ENCODE results near the gene KLHL7. TPM values are rescaled to one million over a fixed set of nuclear protein-coding genes. Genes with fewer than 3 reads are reported as not detected.
"Not testable (repeated sequence)": the region's sequence is repeated elsewhere in the genome, so short reads cannot be mapped to it uniquely, and the experiment has no call there.

KLHL7 gene
- total and polyA plus RNA-seq, 9 of the 15 experiments (the other 6 are each of a cell fraction or from before 2014, with no cell fraction given) = 4.2 to 63.1 (median 32.3) TPM

DNA sequence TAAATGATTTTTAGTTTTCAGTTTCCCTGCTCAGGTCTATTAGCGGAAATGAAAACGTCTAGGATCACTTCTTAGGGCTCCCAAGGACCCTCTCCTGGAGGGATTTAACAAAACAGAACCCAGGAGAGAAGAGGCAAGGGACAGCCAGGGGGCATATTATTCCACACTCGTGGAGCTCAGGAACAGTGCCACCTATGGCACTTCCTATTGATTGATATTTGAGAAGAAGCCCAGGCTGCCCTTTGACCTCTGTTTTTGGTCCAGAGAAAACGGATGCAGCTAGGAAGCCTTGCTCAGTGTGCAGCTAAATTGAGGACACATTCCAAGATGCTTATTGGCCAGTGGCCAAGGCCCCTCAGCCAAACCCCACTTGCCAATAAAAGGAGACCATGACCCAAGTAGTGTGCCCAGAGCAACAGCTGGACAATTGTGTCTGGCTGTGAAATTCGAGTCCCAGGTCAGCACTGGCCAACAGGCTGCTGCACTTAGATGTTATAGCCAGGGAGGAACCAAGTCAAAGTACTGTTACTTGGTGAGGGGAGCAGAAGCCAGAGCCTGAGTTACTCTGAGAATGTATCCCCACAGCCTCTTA lies 117.0 kb downstream of the KLHL7 start (continued):
- TF ChIP-seq SMARCC2 (IDR thresholded peaks at IDR 0.05; ENCODE audit: low read depth) (no peak), GATAD2B (IDR thresholded peaks at IDR 0.05; ENCODE audit: borderline replicate concordance) (no peak), ZBTB43 (CRISPR knock-in tag; IDR thresholded peaks at IDR 0.05) (no peak), ZNF175 (CRISPR knock-in tag; IDR thresholded peaks at IDR 0.05; ENCODE audit: low read depth) (no peak), CBX5 (IDR thresholded peaks at IDR 0.05; ENCODE audit: borderline replicate concordance, low read depth) (no peak)
- TF ChIP-seq, protein P1, sequence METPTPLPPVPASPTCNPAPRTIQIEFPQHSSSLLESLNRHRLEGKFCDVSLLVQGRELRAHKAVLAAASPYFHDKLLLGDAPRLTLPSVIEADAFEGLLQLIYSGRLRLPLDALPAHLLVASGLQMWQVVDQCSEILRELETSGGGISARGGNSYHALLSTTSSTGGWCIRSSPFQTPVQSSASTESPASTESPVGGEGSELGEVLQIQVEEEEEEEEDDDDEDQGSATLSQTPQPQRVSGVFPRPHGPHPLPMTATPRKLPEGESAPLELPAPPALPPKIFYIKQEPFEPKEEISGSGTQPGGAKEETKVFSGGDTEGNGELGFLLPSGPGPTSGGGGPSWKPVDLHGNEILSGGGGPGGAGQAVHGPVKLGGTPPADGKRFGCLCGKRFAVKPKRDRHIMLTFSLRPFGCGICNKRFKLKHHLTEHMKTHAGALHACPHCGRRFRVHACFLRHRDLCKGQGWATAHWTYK (CRISPR knock-in tag; IDR thresholded peaks at IDR 0.05) = no peak

DNA sequence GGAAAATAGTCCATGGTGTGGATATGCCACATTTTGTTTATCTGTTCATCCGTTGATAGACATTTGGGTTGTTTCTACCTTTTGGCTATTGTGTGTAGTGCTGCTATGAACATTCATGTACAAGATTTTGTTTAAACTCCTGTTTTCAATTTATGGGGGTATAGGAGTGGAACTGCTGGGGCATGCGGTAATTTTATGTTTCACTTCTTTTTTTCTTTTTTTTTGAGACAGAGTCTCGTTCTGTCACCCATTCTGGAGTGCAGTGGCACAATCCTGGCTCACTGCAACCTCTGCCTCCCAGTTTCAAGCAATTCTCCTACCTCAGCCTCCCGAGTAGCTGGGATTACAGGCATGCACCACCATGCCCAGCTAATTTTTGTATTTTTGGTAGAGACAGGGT lies 118.8 kb downstream of the KLHL7 start:
- H3K79me2 ChIP-seq (ENCODE audit: control insufficient read depth, insufficient read depth, low read length); H2AFZ ChIP-seq (ENCODE audit: low read depth, low read length); H3K27ac ChIP-seq (ENCODE audit: extremely low read depth, low read depth, low read length); H3K27me3 ChIP-seq (ENCODE audit: control insufficient read depth in 2 of 2, insufficient read depth in 2 of 2, low read length in 2 of 2); H3K4me3 ChIP-seq; H3K9me1 ChIP-seq (ENCODE audit: control insufficient read depth, insufficient read depth, low read length); DNase-seq (ENCODE audit: extremely low read depth in 1 of 4, low spot score in 3 of 4); H3K36me3 ChIP-seq (ENCODE audit: control insufficient read depth, insufficient read depth, low read length); in situ Hi-C loops (cut with MboI); H4K20me1 ChIP-seq (replicated peaks; ENCODE audit: control insufficient read depth, insufficient read depth, low read length); H3K4me2 ChIP-seq (ENCODE audit: insufficient read depth, low read length); CTCF ChIA-PET (ENCODE audit: low intra/inter-chr PET ratio); intact Hi-C loops (cut with micrococcal nuclease); BruUV-seq (replicated peaks); ATAC-seq; POLR2A ChIA-PET; H3K9ac ChIP-seq (ENCODE audit: insufficient read depth in 1 of 2, low read depth in 2 of 2, low read length in 2 of 2); FAIRE-seq; H3K9me3 ChIP-seq (replicated peaks; ENCODE audit: control insufficient read depth, insufficient read depth, low read depth, low read length): not testable (repeated sequence)
- peaks cover 0 to 11% of the 10 kb centered on the region in 2 experiments; a peak in 3 of 5 replicates for H3K4me1 ChIP-seq (replicated peaks in 1 of 2; ENCODE audit: control insufficient read depth in 2 of 2, insufficient read depth in 2 of 2, low read length in 2 of 2)
- 29% methylated on average over 4 of the region's 4 CpGs for WGBS (ENCODE audit: insufficient coverage, low coverage, missing lambda C conversion rate)

Measured in K562 (cell line).